ENCODE data around the gene ANP32E.
"Not testable (repeated sequence)": the region's sequence is repeated elsewhere in the genome, so short reads cannot be mapped to it uniquely, and the experiment has no call there.

Gene ANP32E

DNA sequence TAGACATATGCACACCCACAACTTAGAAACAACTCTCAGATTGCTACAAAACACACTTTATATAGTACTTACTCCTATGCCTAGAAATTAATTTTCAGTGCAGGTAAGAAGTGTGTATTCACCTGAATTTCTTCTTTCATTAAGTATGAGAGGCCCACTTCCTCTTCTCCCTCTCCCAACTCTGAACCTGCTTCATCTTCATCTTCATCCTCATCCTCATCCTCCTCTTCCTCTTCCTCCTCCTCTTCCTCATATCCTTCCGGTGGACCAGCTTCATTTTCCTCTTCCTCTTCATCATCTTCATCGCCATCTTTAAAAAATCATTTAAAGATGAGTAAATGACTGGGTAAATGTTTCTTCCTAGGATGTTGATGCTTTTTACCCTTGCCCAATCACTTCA lies 9.4 kb downstream of the ANP32E start:
- no peak overlapping the region for H3K4me3 ChIP-seq (ENCODE audit: low read depth, low read length)
- TF ChIP-seq, protein P1, sequence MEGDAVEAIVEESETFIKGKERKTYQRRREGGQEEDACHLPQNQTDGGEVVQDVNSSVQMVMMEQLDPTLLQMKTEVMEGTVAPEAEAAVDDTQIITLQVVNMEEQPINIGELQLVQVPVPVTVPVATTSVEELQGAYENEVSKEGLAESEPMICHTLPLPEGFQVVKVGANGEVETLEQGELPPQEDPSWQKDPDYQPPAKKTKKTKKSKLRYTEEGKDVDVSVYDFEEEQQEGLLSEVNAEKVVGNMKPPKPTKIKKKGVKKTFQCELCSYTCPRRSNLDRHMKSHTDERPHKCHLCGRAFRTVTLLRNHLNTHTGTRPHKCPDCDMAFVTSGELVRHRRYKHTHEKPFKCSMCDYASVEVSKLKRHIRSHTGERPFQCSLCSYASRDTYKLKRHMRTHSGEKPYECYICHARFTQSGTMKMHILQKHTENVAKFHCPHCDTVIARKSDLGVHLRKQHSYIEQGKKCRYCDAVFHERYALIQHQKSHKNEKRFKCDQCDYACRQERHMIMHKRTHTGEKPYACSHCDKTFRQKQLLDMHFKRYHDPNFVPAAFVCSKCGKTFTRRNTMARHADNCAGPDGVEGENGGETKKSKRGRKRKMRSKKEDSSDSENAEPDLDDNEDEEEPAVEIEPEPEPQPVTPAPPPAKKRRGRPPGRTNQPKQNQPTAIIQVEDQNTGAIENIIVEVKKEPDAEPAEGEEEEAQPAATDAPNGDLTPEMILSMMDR (IDR thresholded peaks at IDR 0.05; ENCODE audit: insufficient read depth, low read depth, low read length, missing control alignments) = no peak
- no peak for DNase-seq (ENCODE audit: low read depth)

DNA sequence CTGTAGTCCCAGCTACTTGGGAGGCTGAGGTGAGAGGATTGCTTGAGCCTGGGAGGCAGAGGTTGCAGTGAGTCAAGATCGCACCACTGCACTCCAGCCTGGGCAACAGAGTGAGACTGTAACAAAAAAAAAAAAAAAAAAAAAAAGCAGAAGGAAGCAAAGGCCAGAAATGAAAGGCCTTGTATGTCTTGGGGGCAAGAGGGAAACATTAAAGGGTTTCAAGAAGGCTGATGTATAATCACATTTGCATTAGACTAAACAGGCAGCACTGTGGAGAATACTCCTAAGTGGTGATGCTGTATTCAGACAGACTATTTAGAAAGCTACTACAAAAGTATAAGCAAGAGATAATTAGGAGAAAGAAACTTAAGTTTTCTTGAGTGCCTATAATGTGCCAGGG lies 10.4 kb downstream of the ANP32E start:
- no peak overlapping the region for H3K4me3 ChIP-seq (ENCODE audit: low read depth, low read length)
- TF ChIP-seq, protein P1 (IDR thresholded peaks at IDR 0.05; ENCODE audit: insufficient read depth, low read depth, low read length, missing control alignments) = no peak
- DNase-seq (ENCODE audit: low read depth) = no peak

DNA sequence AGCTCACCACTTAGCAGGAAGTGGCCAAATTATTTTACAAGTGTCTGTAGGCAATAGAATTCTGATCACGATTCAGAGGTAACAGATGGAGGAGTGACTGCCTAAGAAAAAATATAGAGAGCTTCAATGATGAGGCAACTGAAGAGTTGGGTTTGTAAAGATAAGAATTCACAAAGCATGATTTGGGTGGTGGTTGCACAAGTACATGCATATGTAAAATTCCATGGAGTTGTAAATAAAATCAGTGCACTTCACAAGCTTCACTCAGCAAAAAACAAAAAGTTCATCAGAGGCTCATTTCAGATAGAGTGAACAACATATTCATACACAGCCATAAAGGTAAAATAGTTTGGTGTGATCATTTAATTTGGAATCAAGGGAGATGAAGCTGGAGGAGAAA lies 10.9 kb downstream of the ANP32E start:
- TF ChIP-seq, protein P1 (IDR thresholded peaks at IDR 0.05; ENCODE audit: insufficient read depth, low read depth, low read length, missing control alignments) = no peak
- H3K4me3 ChIP-seq (ENCODE audit: low read depth, low read length) = no peak overlapping the region
- DNase-seq (ENCODE audit: low read depth) = no peak

DNA sequence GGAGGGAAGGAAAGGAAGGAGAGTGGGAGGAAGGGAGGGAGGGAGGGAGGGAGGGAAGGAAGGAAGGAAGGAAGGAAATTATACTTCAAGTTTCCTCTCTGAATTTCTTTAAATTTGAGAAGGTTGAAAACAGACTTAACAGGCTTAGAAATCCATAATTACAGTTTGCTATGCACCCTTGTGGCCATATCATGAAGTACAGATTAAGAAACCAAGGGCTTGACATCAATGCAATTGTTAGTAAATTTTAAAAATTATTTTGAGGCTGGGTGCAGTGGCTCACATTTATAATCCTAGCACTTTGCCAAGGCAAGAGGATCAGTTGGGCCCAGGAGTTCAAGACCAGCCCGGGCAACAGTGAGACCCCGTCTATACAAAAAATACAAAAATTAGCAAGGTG lies 14.4 kb downstream of the ANP32E start:
- peak; percentile 29 for DNase-seq (ENCODE audit: low read depth)
- TF ChIP-seq, protein P1 (IDR thresholded peaks at IDR 0.05; ENCODE audit: insufficient read depth, low read depth, low read length, missing control alignments) = peak; percentile 35
- H3K4me3 ChIP-seq (ENCODE audit: low read depth, low read length) = no peak overlapping the region

DNA sequence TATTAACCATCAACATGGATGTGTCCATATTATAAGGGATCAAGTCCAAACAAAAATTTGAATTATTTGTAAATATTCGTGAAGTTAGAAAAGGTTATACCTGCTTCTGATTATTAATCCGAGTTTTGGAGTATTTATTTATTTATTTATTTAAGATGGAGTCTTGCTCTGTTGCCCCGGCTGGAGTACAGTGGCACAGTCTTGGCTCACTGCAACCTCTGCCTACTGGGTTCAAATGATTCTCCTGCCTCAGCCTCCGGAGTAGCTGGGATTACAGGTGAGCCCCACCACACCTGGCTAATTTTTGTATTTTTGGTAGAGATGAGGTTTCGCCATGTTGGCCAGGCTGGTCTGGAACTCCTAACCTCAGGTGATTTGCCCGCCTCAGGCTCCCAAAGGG lies 20.1 kb downstream of the ANP32E start:
- not testable (repeated sequence) for DNase-seq (ENCODE audit: low read depth); H3K4me3 ChIP-seq (ENCODE audit: low read depth, low read length)

DNA sequence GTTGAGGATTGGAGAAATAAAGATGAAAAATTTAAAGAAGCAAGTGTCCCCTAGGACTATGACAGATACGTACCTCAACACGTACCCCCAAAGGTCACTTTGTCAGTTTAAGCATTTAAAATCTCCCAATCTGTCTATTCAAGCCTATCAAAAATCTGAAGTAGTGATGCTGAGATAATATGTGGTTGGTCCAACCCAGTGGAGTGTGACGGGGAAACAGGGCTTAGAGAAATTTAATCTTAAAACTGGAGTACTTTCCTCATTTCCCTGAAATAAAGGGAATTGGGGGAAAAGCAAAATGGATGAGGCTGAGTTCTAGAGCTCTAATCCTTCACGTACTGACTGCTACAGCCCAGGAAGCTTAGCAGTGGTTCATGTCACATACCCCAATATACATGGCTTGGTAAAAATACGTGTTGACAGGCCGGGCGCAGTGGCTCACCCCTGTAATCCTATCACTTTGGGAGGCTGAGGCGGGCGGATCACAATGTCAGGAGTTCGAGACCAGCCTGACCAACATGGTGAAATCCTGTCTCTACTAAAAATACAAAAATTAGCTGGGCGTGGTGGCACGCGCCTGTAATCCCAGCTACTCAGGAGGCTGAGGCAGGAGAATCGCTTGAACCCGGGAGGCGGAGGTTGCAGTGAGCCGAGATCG lies 21.7 kb downstream of the ANP32E start:
- not testable (repeated sequence) for DNase-seq (ENCODE audit: low read depth)
- peak overlapping the region; percentile 46 for H3K4me3 ChIP-seq (ENCODE audit: low read depth, low read length)

DNA sequence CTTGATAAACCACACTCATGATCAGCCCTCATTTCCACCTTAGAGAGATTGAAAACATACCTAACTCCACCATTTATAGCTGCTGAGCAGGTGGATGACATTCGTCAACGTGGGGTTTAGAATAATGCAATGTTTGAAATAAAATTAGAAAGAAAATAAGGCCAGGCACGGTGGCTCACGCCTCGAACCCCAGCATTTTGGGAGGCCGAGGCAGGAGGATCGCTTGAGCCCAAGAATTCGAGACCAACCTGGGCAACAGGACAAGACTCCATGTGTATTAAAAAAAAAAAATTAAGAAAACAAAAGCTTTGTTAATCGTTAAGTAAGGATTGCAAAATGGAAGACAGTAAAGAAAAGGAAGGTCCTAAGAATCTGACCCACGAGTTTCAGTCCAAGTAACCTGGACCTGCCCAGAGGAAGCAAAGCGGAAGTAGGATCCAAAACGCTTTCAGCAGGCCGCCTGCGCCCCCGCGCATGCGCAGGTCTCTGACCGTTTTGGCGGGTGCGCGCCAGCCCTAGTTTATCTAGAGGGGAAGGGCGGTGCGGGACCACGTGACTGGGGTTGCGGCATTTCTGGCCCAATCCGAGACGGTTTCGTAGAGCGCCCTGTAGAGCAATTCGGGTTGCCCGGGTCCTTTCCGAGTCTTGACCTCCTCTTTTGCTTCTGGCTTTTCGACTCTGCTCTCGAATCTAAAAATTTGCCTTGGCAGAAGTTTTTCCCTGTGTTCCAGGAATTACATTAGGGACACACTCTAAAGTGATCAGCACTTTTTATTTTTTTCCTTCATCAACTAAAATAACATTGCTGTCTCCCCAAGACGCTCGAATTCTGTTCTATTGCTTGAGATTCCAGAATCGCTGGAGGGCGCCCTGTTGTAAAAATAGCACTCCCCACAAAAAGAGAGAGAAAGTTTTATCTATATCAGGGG lies 22.5 kb downstream of the ANP32E start:
- peak; percentile 96 for DNase-seq (ENCODE audit: low read depth)
- TF ChIP-seq, protein P1 (IDR thresholded peaks at IDR 0.05; ENCODE audit: insufficient read depth, low read depth, low read length, missing control alignments) = no peak
- peak overlapping the region; percentile 46 for H3K4me3 ChIP-seq (ENCODE audit: low read depth, low read length)

All from GM12865 (cell line).